HG03045 (cell line): ENCODE measurements around the gene PPP6R1.
A peak's percentile ranks its signal among the peaks of the same experiment; 100 is the strongest.

ENCODE experiments used
- ATAC-seq: cut with Tn5 transposase; IDR thresholded peaks from one replicate; pipeline ENCODE4 v1.9.1; 2021; ENCODE audit warnings: mild to moderate bottlenecking, moderate library complexity; ENCODE audit not compliant: unreplicated experiment

PPP6R1 gene

DNA sequence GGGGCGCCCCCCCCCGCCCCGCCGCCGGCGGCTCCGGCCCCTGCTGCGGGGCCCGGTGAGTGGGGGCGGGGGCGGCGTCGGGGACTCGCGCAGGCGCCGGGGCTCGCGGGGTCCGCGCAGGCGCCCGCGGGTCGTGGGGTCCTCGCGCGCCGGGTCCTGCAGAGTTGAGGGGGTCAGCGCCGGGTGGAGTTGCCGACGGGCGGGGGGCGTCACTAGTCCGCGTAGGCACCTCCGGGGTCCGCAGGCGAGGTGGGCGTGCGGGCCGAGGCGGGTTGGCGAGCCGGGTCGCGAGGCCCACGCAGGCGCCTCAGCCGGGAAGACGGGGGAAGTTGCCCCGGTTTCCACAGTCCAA lies 365 bp downstream of the PPP6R1 start:
- peak; percentile 16 for ATAC-seq

DNA sequence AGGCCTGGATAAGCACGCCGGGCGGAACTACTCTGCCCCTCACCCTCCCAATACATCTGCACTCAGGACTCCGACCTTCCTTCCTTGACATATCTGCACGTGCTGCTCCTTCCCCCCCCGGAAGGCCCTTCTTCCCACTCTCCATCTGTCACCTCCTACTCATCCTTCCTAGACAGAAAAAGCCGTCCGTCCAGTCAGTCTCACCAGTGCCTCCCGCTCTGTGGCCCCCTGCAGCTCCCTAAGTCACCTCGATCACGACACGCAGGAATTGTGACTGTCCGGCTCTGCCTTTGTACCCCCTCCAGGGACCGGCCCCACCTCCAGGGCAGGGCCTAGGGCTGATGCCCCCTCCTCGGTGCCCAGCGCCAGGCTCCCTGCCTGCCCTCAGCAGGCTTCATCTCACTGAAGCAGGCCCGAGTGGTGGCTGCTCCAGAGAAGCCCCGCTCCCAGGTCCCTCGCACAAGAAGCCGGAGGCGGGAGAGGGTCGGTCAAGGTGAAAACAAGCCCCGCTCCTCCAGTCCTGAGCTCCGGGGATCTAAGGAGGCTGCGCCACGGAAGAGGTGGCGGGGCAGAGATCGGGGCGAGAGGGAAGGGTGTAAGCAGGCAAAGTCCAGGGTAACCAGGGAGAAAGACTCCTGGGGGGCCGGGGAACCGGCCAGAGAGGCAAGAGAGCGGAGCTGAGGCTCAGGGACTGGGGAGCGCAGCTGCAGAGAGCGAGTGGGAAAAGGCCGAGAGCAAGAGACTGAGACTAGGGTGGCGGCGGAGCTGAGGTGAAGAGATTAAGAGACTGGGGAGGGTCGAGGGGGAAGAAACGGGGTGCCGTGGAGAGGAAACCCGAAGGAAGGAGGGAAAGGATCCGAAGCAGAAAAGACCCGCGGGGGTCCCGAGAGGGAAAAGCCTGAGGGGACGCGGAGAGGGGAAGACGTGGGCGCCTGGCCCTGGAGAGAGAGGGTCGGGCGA lies 1.1 kb downstream of the PPP6R1 start:
- ATAC-seq, result no peak

DNA sequence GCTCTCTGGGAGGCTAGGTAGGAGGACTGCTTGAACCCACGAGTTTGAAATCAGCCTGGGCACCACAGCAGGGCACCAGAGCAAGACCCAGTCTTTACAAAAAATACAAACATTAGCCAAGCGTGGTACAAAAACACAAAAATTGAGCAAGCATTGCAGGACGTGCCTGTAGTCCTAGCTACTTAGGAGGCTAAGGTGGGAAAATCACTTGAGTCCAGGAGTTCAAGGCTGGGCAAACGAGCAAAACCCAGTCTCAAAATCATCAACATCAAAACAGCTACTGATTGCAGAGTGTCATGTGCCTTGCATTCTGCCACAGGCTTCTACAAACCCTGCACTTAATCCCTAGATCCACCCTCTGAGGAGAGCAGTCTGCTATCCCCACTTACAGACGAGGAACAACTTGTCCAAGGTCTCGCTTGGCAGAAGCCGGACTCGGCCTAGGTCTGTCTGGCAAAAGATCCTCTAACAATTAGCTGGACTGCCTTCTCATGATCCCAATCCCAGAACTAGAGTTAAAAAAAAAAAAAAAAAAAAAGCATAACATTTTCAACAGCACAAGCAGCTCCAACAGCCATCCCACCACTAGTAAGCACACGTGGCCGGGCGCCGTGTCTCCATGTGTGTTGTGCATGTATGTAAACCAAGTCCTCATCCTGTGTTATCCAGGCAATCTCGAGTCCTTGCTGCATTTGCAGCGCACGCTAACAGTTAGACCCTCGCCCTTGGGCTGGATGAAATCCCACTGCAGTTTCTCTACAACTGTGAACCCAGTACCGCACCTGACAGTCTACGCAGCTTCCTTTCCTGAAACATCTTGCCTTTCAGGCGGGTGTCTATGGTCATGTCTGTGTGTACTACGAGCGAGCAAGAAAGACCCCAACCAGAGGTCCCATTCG lies 2.0 kb downstream of the PPP6R1 start:
- no peak for ATAC-seq

DNA sequence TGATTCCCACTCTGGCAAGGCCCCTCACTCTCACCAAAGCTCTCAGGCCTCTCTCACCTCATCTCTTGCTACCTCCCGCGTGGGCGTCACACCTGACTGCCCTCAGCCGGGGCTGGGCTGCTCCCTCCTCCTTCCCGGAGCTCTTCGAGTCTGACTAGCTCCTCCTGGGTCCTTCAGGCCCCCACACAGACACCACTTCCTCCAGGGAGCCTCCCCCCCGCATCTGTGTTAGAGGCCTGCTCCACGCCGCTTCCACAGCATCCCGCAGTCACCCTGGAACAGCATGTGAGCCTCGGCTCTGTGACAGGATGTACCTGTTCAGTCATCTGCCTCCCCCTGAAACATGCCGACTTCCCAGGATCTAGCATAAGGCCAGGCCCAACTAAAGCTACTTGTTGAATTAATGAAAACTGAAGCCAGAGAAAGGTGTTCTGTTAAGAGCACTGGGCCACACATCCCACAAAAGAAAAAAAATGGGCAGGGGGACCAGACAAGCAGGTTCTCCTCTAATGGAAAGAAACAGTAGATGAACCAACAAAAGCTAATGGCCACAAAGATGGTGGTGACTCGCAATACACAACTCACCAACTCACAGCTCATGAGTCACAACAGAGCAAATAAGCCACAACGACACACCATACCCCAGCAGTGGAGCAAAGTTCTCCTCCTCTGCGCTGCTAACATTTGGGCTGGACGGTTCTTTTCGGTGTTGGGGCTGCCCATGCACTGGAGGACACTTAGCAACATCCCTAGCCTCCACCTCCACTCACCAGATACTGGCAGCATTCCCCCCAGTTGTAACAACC lies 3.0 kb downstream of the PPP6R1 start:
- ATAC-seq, result no peak

DNA sequence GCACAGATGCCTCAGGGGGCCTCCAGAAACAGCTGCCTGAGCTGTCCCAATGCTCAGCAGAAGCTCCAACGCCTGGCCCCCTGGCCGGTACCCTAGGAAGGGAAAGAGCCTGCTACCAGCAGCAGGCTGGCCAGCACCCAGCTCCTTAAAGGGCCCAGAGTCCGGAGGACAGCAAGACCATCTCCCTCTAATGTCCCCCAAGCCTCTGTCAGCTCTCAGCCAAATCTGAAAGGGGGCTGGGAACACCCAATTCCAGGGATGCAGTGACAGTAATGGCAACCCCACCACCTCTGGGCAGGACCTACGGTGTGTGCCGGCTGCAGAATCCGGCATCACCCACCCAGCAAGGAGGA lies 4.2 kb downstream of the PPP6R1 start:
- ATAC-seq, result no peak

DNA sequence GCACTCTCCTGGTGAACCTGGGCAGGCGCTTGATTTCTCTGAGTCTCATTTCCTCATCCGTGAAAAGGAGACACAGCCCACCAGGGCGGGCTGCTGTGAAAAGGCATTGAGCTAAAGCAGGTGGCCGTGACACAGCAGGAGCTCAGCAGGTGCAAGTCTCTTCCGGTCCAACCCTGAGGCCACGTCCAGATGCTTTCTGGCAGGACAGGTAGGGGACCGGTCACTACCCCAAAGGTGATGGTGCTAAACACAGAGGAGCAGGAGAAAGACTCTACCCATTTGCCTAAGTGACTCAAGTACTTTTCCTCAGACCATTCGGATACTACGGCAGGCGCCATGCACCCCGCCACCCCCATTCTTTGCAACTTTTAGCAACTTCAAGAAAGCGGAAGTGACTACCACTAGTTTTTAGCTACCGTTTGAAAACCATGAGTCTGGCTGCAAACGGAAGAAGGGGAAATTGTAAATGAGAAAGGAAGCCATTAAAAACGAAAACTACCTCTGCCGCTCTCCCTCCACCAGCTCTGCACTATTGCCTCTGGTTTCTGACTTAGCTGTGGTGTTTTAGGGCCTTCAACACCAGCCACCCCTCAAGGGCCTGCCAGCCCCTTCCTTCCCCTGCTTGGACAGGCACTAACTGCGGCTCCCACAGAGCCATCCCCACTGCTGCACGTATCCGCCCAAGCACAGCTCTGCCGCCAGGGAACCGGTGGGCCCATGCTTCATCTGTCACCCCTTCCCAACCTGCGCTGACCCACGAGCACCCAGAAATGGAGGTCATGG lies 4.8 kb downstream of the PPP6R1 start:
- ATAC-seq, result no peak

DNA sequence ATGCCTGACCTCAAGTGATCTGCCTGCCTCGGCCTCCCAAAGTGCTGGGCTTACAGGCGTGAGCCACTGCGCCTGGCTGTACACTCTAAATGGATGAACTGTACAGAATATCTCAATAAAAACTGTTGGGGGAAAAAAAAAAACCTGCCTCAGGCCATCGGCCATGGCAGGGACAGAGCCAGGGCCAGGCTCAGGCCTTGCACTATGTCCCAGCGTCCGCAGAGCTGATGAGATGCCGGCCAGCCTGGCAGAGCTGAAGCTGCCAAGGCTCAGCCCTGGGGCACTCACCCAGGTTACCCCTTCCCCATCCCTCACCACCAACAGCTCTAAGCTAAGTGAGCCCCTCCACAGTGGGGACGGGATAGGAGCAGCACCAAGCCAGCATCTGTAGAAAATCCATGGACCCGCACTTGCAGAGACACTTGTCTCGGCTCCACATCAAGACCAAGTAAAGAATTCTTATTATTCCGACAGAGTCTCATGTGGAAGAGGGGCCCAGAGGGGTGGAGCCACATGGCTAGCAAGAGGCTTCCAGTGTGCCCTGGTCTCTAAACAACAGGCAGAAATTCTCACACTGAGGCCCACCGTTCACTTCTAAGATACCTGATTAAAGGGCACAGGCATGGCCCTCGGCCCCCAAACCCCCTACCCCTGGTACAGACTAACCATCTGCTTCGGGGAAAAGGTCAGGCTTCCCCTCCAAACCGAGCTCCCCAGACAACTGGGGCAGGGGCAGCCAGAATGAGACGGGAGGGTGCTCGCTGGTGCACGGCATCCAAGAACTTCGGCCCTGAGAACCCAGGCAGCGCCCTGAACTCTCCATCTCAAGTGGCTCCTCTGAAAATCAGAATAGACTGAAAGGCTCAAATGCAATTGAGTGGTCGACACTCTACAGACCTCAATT lies 5.8 kb downstream of the PPP6R1 start:
- ATAC-seq, result no peak

DNA sequence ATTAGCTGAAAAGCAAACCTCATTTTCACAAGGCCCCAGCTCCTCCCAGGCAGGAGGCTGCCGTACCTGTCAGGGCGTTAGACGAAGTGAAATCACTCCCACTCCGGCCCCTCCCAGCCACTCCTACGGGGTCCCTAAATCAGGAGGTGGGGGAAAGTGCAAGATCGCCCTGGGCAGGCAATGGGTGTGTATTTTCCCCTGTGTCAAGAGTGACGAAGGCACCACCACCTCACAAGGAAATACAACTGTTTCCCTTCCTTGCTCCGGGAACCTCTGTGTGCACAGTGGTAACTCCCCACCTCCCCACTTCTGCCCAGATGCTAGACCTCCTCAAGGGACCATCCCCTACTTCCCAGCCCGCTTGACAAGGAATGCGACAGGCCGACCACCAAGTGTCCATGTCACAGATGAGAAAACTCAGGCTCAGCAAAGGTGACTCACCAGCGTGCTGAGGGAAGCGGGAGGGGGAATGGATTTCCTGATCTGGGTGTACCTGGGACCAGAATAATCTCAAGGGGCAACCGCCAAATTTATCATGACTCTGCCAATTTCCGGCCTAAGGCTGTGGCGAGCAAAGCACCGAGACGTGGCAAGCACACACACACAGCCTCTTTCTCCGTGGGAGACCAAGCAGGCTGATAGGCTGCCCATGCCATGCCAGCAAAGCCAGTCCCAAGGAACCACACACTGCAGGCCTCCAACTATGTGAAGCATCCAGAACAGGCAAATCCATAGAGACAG lies 7.3 kb downstream of the PPP6R1 start:
- no peak for ATAC-seq

DNA sequence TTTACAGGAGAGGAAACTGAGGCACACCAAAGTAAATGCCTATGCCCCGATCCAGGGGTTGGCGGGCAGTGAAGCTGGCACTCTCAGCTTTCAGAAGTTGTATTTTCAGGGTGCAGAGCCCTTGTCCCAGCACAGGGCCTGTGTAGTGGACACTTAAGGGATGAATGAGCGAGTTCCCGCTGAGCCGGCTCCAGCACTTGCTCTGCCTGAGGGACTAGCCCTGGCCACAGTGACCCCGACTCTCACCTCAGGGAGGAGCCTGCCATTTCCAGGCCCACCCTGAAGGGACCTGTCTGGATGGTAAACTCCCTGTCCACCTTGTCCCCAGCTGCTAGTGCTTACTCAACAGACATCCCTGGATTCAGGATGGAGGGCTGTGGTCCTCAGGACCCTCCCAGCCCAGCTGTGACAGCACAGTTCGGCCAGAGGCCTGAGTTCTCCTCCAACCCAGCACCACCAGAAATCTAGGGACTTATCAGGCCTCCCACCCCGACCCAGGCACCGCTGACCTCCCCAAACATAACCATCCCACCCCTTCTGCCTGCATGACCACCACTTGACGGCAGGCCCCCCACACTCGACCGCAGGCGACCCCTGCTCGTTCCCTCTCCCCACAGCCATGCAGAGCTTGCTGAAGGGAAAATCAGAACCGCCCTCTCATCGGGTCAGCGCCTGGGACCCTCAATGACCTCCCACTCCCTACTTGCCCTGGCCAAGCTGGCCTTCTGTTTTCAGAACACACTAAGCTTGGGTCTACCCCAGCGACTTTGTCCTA lies 8.4 kb downstream of the PPP6R1 start:
- ATAC-seq, result no peak

DNA sequence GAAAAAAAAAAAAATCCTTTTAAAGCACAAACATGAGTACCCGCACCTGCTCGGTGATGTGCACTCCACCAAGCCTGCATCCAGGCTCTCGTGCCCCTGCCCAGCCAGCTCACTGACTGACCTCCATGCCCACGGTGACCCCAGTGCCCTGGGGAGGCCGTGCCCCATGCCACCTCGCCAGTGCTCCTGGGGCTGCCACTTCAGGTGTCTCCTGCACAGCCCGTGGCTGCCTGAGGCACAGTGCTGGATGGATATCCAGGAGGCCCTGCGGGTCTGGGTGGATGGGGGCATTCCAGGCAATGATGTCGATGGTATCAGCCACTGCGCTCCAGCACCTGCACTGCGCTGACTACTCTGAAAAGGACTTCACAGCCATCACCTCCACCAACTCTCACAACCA lies 9.0 kb downstream of the PPP6R1 start:
- ATAC-seq, result no peak

DNA sequence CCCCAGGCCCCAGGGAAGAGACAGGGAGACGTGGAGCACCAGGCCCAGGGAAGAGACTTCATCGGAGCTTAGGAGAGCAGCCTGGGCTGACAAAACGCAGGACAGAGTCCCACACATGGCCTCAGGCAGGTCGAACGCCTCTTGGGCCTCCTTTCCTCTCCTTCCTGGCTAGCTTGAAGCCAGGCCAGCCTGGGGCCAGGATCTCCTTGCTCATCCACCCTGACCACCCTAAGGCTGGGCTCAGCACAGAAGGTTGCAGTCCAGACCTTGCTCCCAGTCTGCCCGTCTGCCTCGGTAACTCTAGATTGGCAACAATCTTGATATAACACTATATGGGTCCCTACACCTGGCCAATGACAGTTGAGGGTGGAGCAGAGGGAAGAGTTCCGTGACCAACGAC lies 10.1 kb downstream of the PPP6R1 start:
- no peak for ATAC-seq

DNA sequence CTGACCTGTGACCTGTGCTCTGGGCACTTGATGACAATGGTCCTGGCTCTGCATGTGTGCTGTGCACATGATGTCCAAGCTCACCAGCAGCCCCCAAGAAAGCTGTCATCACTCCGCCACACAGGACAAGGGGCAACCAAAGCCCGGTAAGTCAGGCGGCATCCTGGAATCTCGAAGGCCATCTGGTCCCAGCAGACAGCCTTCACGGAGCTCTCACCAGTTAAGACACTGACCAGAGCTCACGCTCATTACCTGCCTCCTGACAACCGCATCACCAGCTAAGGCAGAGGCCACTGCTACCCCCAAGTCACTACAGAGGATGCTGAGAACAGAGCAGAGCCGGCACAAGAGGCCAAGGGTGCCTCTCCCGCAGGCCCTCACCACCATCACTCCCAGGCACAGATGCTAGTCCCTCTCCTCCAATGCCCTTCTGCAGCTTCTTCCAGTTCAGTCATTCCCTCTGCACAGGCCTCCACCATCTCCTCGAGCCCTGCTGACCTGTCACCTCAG lies 10.6 kb downstream of the PPP6R1 start:
- ATAC-seq, result no peak

DNA sequence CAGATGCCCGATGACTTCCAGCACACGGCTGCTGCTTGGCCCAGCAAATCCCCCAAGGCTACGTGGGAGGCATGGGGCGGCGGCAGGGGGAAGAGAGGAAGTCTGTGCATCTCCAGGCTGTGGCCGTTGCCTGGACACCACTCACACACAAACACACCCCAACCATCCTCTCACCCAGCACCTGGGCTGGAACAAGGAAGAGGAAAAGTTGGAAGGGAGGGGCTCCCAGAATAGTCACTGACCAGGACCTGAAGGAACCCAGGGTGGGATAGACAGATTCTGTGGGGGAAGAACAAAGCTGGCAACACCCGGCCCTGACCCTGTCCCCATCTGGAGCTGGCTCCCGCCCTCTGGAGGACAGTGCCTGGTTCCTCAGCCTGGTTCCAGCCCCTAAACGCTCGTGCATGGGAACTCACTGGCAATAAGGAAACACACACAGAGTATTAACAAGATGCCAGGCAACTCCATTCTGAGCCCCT lies 11.2 kb downstream of the PPP6R1 start:
- ATAC-seq, result no peak

DNA sequence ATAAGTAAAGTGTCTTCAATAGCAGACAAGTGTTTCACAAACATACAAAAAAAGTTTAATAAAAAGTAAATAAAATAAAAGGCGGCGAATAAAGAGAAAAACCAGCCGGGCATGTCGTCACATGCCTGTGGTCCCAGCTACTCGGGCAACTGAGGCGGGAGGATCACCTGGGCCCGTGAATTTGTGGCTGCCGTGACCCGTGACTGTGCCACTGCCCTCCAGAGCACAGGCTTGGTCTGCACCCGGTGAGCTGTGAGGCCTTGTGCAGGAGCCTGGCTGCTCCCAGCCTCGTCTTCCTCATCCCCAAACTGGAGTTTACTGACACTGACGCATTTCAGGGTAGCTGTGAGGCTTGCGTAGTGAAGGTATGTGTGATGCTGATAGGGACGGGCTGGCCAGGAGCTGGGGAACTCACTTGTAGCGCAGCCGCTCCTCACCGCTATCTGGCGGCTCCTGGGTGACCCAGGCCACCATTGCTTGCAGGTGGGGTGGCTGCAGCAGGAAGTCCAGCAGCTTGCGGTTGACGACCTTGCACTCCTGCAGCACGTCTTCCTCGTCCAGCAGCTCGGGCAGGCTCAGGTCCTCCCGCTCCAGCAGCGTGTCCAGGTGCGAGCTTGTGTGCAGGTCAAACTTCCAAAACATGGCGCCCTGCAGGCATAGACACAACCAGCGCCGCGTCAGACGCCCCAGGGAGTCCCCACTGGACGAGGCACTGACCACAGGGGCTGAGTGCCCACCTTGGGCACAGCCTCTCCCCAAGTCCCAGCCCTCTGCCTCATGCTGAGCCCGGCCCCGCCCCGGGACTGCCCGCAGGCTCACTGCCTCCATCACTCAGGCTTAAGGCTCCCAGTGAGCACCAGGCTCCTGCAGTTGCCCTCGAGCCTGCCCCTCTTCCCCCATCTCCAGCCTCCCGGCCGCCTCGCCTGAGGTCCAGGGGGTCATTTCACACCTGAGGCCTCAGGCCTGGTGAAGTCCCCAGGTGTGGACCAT lies 12.1 kb downstream of the PPP6R1 start:
- ATAC-seq, result no peak

DNA sequence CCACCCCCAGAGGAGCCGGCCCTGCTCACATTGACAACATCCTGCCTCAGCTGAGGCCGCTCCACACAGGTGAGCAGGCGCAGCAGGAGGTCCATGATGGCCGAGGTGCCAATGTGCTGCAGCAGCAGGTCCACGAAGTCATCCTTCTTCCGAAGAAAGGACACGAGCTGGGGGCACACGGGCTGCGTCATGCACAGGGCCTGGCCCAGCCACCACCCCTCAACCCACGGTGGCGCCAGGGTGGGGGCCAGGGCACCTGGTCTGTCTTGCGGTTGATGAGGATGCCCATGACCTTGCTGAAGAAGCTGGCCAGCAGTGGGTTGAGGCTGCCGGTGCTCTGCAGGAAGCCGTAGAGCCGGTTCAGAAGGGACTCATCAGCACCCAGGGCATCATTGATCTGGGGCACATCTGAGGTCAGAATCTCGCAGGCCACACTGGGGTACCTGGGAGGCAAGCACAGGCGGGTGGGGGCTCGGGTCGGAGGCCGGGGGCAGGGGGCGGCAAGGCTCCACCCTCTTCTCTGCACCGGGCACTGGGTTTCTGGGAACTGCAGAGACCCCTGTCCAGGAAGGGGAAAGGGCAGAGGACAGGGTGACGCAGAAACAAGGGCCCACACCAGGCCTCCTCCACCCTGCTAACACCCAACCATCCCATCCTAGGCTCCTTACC lies 13.4 kb downstream of the PPP6R1 start:
- ATAC-seq, result no peak
